Measurements from ENCODE around the gene ACOXL.

Gene ACOXL

GRCh38 chr2:110714452-110715224 lies 17.7 kb upstream of the ACOXL start:
- Histone ChIP-seq H2AFZ (no peak overlapping the region), H3K79me2 (no peaks in the 10 kb centered on the region), H3K27ac (no peak overlapping the region), H3K36me3 (ENCODE audit: control insufficient read depth, insufficient read depth, low read length) (no peaks in the 10 kb centered on the region), H3K27me3 (ENCODE audit: control insufficient read depth, insufficient read depth, low read length) (no peaks in the 10 kb centered on the region), H3K9me3 (ENCODE audit: control insufficient read depth, low read length) (no peaks in the 10 kb centered on the region), H3K4me2 (ENCODE audit: low read length) (no peak overlapping the region), H3K9ac (no peak overlapping the region), H3K4me3 (ENCODE audit: low read depth, low read length) (no peak overlapping the region), H3K4me1 (no peaks in the 10 kb centered on the region)
- TF ChIP-seq CTCF (IDR thresholded peaks at IDR 0.05) = no peak

GRCh38 chr2:110716959-110717645 lies 15.3 kb upstream of the ACOXL start:
- no peak overlapping the region for H3K4me2 ChIP-seq (ENCODE audit: low read length)
- H3K27me3 ChIP-seq (ENCODE audit: control insufficient read depth, insufficient read depth, low read length) = no peaks in the 10 kb centered on the region
- H3K4me1 ChIP-seq = no peaks in the 10 kb centered on the region
- H3K4me3 ChIP-seq (ENCODE audit: low read depth, low read length) = no peak overlapping the region
- no peak for TF ChIP-seq CTCF (IDR thresholded peaks at IDR 0.05)
- H2AFZ ChIP-seq = no peak overlapping the region
- no peak overlapping the region for H3K9ac ChIP-seq
- H3K79me2 ChIP-seq = no peaks in the 10 kb centered on the region
- H3K36me3 ChIP-seq (ENCODE audit: control insufficient read depth, insufficient read depth, low read length) = no peaks in the 10 kb centered on the region
- H3K27ac ChIP-seq = no peak overlapping the region
- no peaks in the 10 kb centered on the region for H3K9me3 ChIP-seq (ENCODE audit: control insufficient read depth, low read length)

GRCh38 chr2:110717734-110718133 lies 14.6 kb upstream of the ACOXL start:
- Histone ChIP-seq H2AFZ (no peak overlapping the region), H3K4me3 (ENCODE audit: low read depth, low read length) (no peak overlapping the region), H3K27me3 (ENCODE audit: control insufficient read depth, insufficient read depth, low read length) (no peaks in the 10 kb centered on the region), H3K4me1 (no peaks in the 10 kb centered on the region), H3K27ac (no peak overlapping the region), H3K79me2 (no peaks in the 10 kb centered on the region), H3K9ac (no peak overlapping the region), H3K36me3 (ENCODE audit: control insufficient read depth, insufficient read depth, low read length) (no peaks in the 10 kb centered on the region), H3K4me2 (ENCODE audit: low read length) (no peak overlapping the region), H3K9me3 (ENCODE audit: control insufficient read depth, low read length) (no peaks in the 10 kb centered on the region)
- no peak for TF ChIP-seq CTCF (IDR thresholded peaks at IDR 0.05)

- no peaks in the 10 kb centered on the region for H3K79me2 ChIP-seq
- H3K4me1 ChIP-seq = no peaks in the 10 kb centered on the region
- no peaks in the 10 kb centered on the region for H3K9me3 ChIP-seq (ENCODE audit: control insufficient read depth, low read length)
- H3K27ac ChIP-seq = no peak overlapping the region
- H3K36me3 ChIP-seq (ENCODE audit: control insufficient read depth, insufficient read depth, low read length) = no peaks in the 10 kb centered on the region
- no peaks in the 10 kb centered on the region for H3K27me3 ChIP-seq (ENCODE audit: control insufficient read depth, insufficient read depth, low read length)
- H2AFZ ChIP-seq = no peak overlapping the region
- no peak overlapping the region for H3K4me2 ChIP-seq (ENCODE audit: low read length)
- H3K4me3 ChIP-seq (ENCODE audit: low read depth, low read length) = no peak overlapping the region
- no peak for TF ChIP-seq CTCF (IDR thresholded peaks at IDR 0.05)
- no peak overlapping the region for H3K9ac ChIP-seq
Observed at GRCh38 chr2:110718382-110718781, 14.0 kb upstream of the ACOXL start.
